Measurements from ENCODE around the gene ZC3HAV1.

The ZC3HAV1 gene

GRCh38 chr7:139011373-139011772 is 98.1 kb downstream of the ZC3HAV1 start:
- no peak for DNase-seq

DNA sequence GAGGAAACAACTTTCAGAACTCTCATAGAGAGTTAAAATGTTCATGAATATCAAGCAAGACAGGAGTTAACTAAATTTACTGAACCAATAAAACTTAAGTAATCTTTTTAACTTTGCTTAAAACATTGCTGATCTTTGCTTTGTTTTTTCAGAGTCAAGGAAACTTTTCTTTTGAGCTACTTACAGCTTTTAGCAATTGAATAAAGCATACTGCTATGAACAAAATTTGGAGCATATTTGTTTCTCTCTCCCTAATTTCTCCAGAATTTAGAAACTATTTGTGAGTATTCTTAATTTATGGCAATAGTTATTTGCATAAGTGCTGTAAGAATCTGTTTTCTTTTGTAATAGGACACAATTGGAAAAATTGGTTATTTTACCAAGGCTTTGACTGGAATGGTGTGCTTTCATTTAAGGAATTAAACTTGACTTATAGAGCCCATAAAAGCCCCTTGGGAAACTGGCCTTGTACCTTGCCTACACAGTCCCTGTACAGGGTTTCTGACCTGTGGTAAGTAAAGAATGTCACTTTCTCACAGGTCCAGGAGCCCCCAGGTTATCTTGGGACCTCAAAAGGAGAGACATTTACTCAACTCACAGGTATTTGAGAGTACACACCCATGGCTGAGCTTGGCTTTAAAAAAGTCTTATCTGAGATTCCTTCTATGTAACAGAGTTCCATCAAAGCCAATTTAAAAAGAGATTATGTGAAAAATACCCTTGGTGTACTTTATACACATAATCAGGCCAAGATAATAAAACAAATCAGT is 105.0 kb downstream of the ZC3HAV1 start:
- DNase-seq = no peak

GRCh38 chr7:138999414-138999813 is 110.1 kb downstream of the ZC3HAV1 start:
- no peak for DNase-seq

Measured in T1000 (cell line).